ENCODE results near the gene ALMS1.
"Not testable (repeated sequence)": the region's sequence is repeated elsewhere in the genome, so short reads cannot be mapped to it uniquely, and the experiment has no call there.

ALMS1 gene

GRCh38 chr2:73640946-73641766, 255.5 kb downstream of the ALMS1 start:
- FAIRE-seq, result no peak
- no peak for DNase-seq (ENCODE audit: insufficient read length, low spot score)
- TF ChIP-seq CTCF (IDR thresholded peaks at IDR 0.05; ENCODE audit: insufficient read depth, missing control alignments), result no peak

GRCh38 chr2:73641767-73642062, 256.1 kb downstream of the ALMS1 start:
- DNase-seq (ENCODE audit: insufficient read length, low spot score), result no peak

GRCh38 chr2:73642338-73643018, 256.8 kb downstream of the ALMS1 start, which contains the start of gene NAT8:
TSS of gene NAT8 (minus strand) at chr2:73642422. CDS start at chr2:73641628, 794 bp downstream.
- FAIRE-seq (no peak), DNase-seq (ENCODE audit: insufficient read length, low spot score) (no peak)
- TF ChIP-seq CTCF (IDR thresholded peaks at IDR 0.05; ENCODE audit: insufficient read depth, missing control alignments), result no peak

More at GRCh38 chr2:73641767-73642062, 256.1 kb downstream of the ALMS1 start:
- FAIRE-seq, result no peak
- no peak for TF ChIP-seq CTCF (IDR thresholded peaks at IDR 0.05; ENCODE audit: insufficient read depth, missing control alignments)

- not testable (repeated sequence) for FAIRE-seq; DNase-seq (ENCODE audit: insufficient read length, low spot score)
Measured at GRCh38 chr2:73647690-73648089, 262.1 kb downstream of the ALMS1 start.

GRCh38 chr2:73651591-73652230, 266.1 kb downstream of the ALMS1 start:
- no peak for TF ChIP-seq CTCF (IDR thresholded peaks at IDR 0.05; ENCODE audit: insufficient read depth, missing control alignments)
- no peak for FAIRE-seq
- no peak for DNase-seq (ENCODE audit: insufficient read length, low spot score)

- DNase-seq (ENCODE audit: insufficient read length, low spot score) (no peak), FAIRE-seq (no peak)
- no peak for TF ChIP-seq CTCF (IDR thresholded peaks at IDR 0.05; ENCODE audit: insufficient read depth, missing control alignments)
Measured at GRCh38 chr2:73652348-73652747, 266.7 kb downstream of the ALMS1 start.

- FAIRE-seq (no peak), DNase-seq (ENCODE audit: insufficient read length, low spot score) (no peak)
- TF ChIP-seq CTCF (IDR thresholded peaks at IDR 0.05; ENCODE audit: insufficient read depth, missing control alignments), result no peak
Measured at GRCh38 chr2:73654175-73654574, 268.5 kb downstream of the ALMS1 start.
